Measurements from ENCODE around the gene ACSL6. TPM values are rescaled to one million over a fixed set of nuclear protein-coding genes. Genes with fewer than 3 reads are reported as not detected.

ACSL6 gene
- total RNA-seq, 1 donor from 2014 or later: not detected

GRCh38 chr5:131979816-131980215, 31.6 kb downstream of the ACSL6 start:
- TF ChIP-seq EZH2phosphoT487 (IDR thresholded peaks at IDR 0.05) (no peak), EZH2 (IDR thresholded peaks at IDR 0.05) (no peak), CTCF (IDR thresholded peaks at IDR 0.05) (no peak)
- Histone ChIP-seq H4K20me1 (ENCODE audit: low read depth) (no peaks in the 10 kb centered on the region), H3K4me3 (no peak overlapping the region), H3K9me3 (ENCODE audit: low read depth) (no peaks in the 10 kb centered on the region), H3K4me2 (no peak overlapping the region), H3K36me3 (no peaks in the 10 kb centered on the region), H3K27me3 (no peaks in the 10 kb centered on the region), H3K4me1 (no peaks in the 10 kb centered on the region), H3F3A (ENCODE audit: low read depth) (no peaks in the 10 kb centered on the region), H3K9ac (no peak overlapping the region), H2AFZ (replicated peaks) (no peak overlapping the region), H3K27ac (no peak overlapping the region), H3K79me2 (ENCODE audit: low read depth) (no peaks in the 10 kb centered on the region)
- Mint-ChIP-seq H3K4me1 (peaks cover 11% of the 10 kb centered on the region), H3K27me3 (ENCODE audit: insufficient read depth, low read depth) (peaks cover 6% of the 10 kb centered on the region), H3K9me3 (no peaks in the 10 kb centered on the region), H3K36me3 (no peaks in the 10 kb centered on the region), H3K4me3 (no peak overlapping the region), H3K27ac (no peak overlapping the region)
- no peak for DNase-seq (ENCODE audit: low spot score)

- H3F3A ChIP-seq (ENCODE audit: low read depth): no peaks in the 10 kb centered on the region
- no peaks in the 10 kb centered on the region for H3K27me3 ChIP-seq
- H3K4me3 Mint-ChIP-seq: no peak overlapping the region
- no peak overlapping the region for H3K4me3 ChIP-seq
- H3K4me1 ChIP-seq: no peaks in the 10 kb centered on the region
- DNase-seq (ENCODE audit: low spot score): no peak
- no peaks in the 10 kb centered on the region for H3K9me3 Mint-ChIP-seq
- TF ChIP-seq EZH2phosphoT487 (IDR thresholded peaks at IDR 0.05) (no peak), EZH2 (IDR thresholded peaks at IDR 0.05) (no peak), CTCF (IDR thresholded peaks at IDR 0.05) (no peak)
- H4K20me1 ChIP-seq (ENCODE audit: low read depth): no peaks in the 10 kb centered on the region
- H3K9ac ChIP-seq: no peak overlapping the region
- H3K4me1 Mint-ChIP-seq: peaks cover 11% of the 10 kb centered on the region
- no peak overlapping the region for H2AFZ ChIP-seq (replicated peaks)
- no peaks in the 10 kb centered on the region for H3K79me2 ChIP-seq (ENCODE audit: low read depth)
- no peak overlapping the region for H3K27ac ChIP-seq
- H3K4me2 ChIP-seq: no peak overlapping the region
- no peaks in the 10 kb centered on the region for H3K9me3 ChIP-seq (ENCODE audit: low read depth)
- no peak overlapping the region for H3K27ac Mint-ChIP-seq
- H3K36me3 ChIP-seq: no peaks in the 10 kb centered on the region
- H3K36me3 Mint-ChIP-seq: no peaks in the 10 kb centered on the region
- peaks cover 5% of the 10 kb centered on the region for H3K27me3 Mint-ChIP-seq (ENCODE audit: insufficient read depth, low read depth)
Observed at GRCh38 chr5:131977212-131977604, 34.2 kb downstream of the ACSL6 start.

- no peaks in the 10 kb centered on the region for H3K36me3 Mint-ChIP-seq
- no peak for DNase-seq (ENCODE audit: low spot score)
- no peaks in the 10 kb centered on the region for H3F3A ChIP-seq (ENCODE audit: low read depth)
- no peaks in the 10 kb centered on the region for H3K27me3 ChIP-seq
- H3K4me1 ChIP-seq: no peaks in the 10 kb centered on the region
- H3K9me3 ChIP-seq (ENCODE audit: low read depth): no peaks in the 10 kb centered on the region
- peaks cover 11% of the 10 kb centered on the region for H3K4me1 Mint-ChIP-seq
- no peak overlapping the region for H3K27ac Mint-ChIP-seq
- no peak overlapping the region for H3K4me2 ChIP-seq
- H3K27me3 Mint-ChIP-seq (ENCODE audit: insufficient read depth, low read depth): peaks cover 5% of the 10 kb centered on the region
- H3K36me3 ChIP-seq: no peaks in the 10 kb centered on the region
- H3K9ac ChIP-seq: no peak overlapping the region
- no peaks in the 10 kb centered on the region for H3K79me2 ChIP-seq (ENCODE audit: low read depth)
- H3K9me3 Mint-ChIP-seq: no peaks in the 10 kb centered on the region
- no peak overlapping the region for H2AFZ ChIP-seq (replicated peaks)
- no peak overlapping the region for H3K4me3 Mint-ChIP-seq
- no peak overlapping the region for H3K4me3 ChIP-seq
- H3K27ac ChIP-seq: no peak overlapping the region
- no peaks in the 10 kb centered on the region for H4K20me1 ChIP-seq (ENCODE audit: low read depth)
- TF ChIP-seq EZH2 (IDR thresholded peaks at IDR 0.05) (no peak), EZH2phosphoT487 (IDR thresholded peaks at IDR 0.05) (no peak), CTCF (IDR thresholded peaks at IDR 0.05) (no peak)
Observed at GRCh38 chr5:131976414-131977211, 34.8 kb downstream of the ACSL6 start.

All from neural progenitor cell (in vitro differentiated cells).